ENCODE data around the gene MYO18B. TPM values are rescaled to one million over a fixed set of nuclear protein-coding genes. Genes with fewer than 3 reads are reported as not detected.

Gene MYO18B
- total and polyA plus RNA-seq, 2 of the 4 experiments (the other 2 are of a cell fraction): under 0.01 TPM; not detected in 1

DNA sequence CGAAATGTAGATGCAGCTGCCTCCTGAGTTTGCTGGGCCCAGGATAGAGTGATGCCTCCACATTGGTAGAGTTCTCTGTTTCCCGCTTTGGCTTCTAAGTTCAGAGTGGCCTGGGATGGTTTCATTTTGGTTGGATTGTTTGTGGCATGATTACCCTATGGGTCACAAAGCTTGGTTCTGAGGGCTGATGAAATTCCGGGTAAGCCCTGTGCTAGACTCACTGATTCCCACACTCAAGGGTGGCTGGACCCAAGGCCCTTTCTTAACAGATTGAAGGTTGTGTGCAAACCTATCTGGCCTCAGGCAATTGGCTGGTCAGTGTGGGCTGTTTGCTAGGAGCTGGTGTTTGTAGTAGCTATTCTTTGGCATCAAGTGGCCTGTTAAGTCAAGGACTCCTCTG, 158.4 kb downstream of the MYO18B start:
- intact Hi-C loops (cut with micrococcal nuclease): no loop called here
- Histone ChIP-seq H3K14ac (replicated peaks; ENCODE audit: low read depth, low read length) (no peak overlapping the region), H3K18ac (ENCODE audit: low read depth, low read length) (no peak overlapping the region), H2AK9ac (replicated peaks; ENCODE audit: low read depth, low read length, poor library complexity) (no peak overlapping the region), H3K9ac (ENCODE audit: low read depth, low read length) (no peak overlapping the region), H3K23ac (ENCODE audit: low read depth, low read length) (no peak overlapping the region), H3K4me2 (ENCODE audit: low read depth, low read length) (no peak overlapping the region), H4K8ac (ENCODE audit: low read depth in 2 of 2, low read length in 2 of 2) (no peak overlapping the region), H2BK15ac (ENCODE audit: low read depth, low read length) (no peak overlapping the region), H3K4me3 (ENCODE audit: insufficient read depth, low read depth, low read length) (no peak overlapping the region), H2AK5ac (ENCODE audit: low read depth, low read length) (no peak overlapping the region), H3K4me1 (ENCODE audit: control insufficient read depth, insufficient read depth, low read length) (no peaks in the 10 kb centered on the region), H4K5ac (ENCODE audit: low read depth, low read length) (no peak overlapping the region), H3K79me1 (ENCODE audit: low read depth in 1 of 2, low read length in 2 of 2) (no peaks in the 10 kb centered on the region), H3K4ac (ENCODE audit: low read depth, low read length) (no peak overlapping the region), H2BK5ac (ENCODE audit: low read depth, low read length, poor library complexity, severe bottlenecking) (no peak overlapping the region), H4K91ac (ENCODE audit: insufficient read depth, low read depth, low read length) (no peak overlapping the region), H3K9me3 (ENCODE audit: control insufficient read depth, insufficient read depth, low read length) (peaks cover 18% of the 10 kb centered on the region), H2AFZ (replicated peaks; ENCODE audit: low read length, poor library complexity) (no peak overlapping the region), H2BK120ac (ENCODE audit: low read depth, low read length) (no peak overlapping the region), H3K27ac (ENCODE audit: insufficient read depth, low read length) (no peak overlapping the region), H2BK20ac (ENCODE audit: low read depth, low read length) (no peak overlapping the region), H3K27me3 (ENCODE audit: control insufficient read depth, insufficient read depth, low read length) (no peaks in the 10 kb centered on the region), H3K9me1 (ENCODE audit: insufficient read depth, low read length) (no peaks in the 10 kb centered on the region), H3K36me3 (ENCODE audit: control insufficient read depth, insufficient read depth, low read length) (no peaks in the 10 kb centered on the region), H4K20me1 (ENCODE audit: insufficient read depth, low read length) (no peaks in the 10 kb centered on the region), H3K56ac (ENCODE audit: extremely low read depth, insufficient read depth, low read length) (no peak overlapping the region)
- ChIA-PET CTCF (no interaction called here), POLR2A (ENCODE audit: unreplicated experiment) (no interaction called here)
- in situ Hi-C loops (cut with MboI; ENCODE audit: low sequenced_read_pairs): no loop called here
- ATAC-seq (ENCODE audit: low read depth) (no peak), DNase-seq (no peak)
- WGBS, 2 experiments (ENCODE audit: extremely low coverage in 2 of 2, insufficient read length in 1 of 2): no CpG with 5 or more reads among the region's 3 CpGs
- BruUV-seq (replicated peaks): no TSS peak
- dilution Hi-C loops (cut with HindIII; ENCODE audit: low sequenced_read_pairs, unreplicated experiment): no loop called here
- TF ChIP-seq MAZ (IDR thresholded peaks at IDR 0.05; ENCODE audit: borderline replicate concordance, low read depth, low read length): no peak
- TF ChIP-seq POLR2A (IDR thresholded peaks at IDR 0.05; ENCODE audit: low read depth, low read length): no peak
